HG02759 (cell line): ENCODE measurements around the gene PRPF40A.

Experiments used
- ATAC-seq: cut with Tn5 transposase; IDR thresholded peaks from one replicate; pipeline ENCODE4 v1.9.1; 2021; ENCODE audit warnings: mild to moderate bottlenecking, moderate library complexity; ENCODE audit not compliant: unreplicated experiment

PRPF40A gene

DNA sequence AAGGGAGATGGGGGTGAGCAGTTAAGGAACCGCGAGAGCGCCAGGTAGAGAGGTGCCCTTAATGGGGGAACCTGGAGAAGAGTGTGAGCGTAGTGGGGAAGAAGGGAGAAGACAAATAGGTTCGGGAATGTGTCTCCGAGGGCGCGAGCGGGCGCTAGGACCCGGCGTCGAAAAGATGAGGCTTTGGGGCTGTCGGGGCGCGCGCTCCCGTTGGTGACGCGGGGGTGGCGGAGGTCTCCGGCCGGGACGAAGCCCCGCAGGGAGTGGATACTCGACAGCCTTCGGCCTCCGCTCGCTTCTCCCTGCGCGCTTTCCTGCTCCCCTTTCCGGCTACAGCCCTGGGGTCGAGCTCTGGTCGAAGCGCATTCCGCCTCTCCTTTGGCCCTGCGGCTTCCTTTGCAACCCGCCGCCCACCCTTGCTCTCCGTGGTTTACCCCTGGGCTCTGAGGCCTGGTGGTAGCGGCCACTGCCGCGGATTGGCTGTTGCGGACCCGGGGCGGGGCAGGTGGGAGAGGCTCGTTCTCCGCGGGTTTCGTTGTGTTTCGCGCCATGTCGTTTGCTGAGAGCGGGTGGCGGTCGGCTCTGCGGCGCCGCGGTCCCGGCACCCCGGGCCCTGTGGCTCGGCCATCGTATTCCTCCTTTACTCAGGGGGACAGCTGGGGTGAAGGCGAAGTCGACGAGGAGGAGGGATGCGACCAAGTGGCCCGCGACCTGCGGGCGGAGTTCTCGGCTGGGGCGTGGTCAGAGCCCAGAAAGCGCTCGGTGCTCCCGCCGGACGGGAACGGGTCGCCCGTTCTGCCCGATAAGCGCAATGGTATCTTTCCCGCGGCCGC is 1.0 kb upstream of the PRPF40A start, which contains the start of gene ARL6IP6:
Gene ARL6IP6 (plus strand): TSS at position 545 of the 833 bp plus-strand sequence. CDS start 5 bp downstream, at position 550.
- ATAC-seq = peak; percentile 69

DNA sequence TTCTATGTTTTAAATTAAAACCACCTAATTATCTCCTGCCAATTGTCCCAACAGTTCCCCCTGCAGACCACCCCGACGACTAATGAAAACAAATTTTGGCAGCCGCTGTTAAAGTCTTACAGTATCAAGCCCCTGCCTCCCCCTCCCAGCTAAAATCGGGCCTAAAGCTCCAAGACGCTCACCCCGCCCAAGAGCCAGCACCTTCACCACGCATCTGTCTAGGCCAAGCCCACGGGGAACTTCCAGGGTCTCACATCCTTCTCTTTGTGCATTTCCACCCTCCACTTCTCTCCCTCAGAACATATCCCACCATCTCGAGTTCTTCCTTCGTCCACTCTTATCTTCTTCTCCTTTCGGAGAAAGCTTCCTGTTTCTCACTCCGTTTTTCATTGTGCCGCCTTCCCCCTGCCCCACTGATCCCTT is 445 bp downstream of the PRPF40A start:
- ATAC-seq = no peak

DNA sequence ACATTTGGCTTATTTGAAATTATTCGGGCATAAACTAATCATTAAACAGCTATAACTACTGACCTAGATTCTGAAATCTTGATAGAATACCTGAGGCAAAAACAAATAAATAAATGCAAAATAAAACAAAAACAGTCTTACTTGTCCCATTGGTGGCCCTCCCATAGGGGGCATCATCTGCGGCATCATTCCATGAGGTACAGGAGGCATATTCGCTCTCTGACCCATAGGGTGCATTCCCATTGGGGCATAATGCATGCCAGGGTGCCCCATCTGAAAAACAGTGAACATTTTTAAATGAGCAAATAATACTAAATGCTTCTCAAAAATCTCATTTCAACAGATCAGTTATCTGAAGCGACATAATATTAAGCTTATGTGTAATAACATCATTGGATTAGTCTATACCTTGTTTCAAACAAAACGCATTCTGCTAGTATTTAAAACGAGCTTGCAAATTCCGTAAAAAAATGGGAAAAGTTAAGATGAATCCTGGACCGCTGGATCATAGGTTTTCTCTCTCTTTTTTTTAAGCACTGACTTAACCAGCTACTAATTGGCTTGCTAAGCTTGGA is 1.3 kb downstream of the PRPF40A start:
- no peak for ATAC-seq

DNA sequence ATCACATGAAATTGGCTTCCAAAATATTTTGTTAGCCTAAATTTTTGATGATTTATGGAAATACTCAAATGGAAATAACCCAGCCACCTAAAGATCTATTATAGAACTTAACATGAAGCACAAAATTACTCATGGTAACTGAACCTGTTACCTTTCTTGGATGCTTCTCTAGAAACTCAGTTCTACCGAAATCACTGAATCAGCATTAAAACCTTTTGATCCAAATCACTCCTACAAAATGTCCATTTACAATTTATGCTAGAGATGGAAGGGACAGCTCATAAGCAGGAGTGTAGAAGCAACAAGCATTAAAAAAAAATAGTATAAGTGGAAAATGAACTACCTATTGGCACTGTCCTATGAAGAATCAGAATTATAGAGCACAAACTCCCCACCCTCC is 2.1 kb downstream of the PRPF40A start:
- ATAC-seq = no peak

DNA sequence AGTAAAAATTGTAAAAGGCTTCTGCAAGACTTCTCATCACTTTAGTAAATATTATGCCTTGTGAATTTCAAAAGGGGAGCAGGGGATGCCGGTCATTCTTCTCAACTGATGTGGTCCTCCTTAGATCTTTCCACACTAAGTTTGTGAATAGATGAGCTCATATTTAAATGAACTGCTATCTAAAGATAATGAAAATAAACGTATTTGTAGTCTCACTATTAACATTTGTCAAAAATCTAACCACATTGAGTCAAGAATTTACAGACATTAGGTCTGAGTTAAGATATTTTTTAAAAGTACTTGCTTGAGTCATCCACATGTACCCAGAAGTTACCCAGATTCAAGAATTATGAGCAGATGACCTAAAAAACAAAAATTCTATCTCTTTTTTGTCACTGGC is 6.5 kb downstream of the PRPF40A start:
- no peak for ATAC-seq

DNA sequence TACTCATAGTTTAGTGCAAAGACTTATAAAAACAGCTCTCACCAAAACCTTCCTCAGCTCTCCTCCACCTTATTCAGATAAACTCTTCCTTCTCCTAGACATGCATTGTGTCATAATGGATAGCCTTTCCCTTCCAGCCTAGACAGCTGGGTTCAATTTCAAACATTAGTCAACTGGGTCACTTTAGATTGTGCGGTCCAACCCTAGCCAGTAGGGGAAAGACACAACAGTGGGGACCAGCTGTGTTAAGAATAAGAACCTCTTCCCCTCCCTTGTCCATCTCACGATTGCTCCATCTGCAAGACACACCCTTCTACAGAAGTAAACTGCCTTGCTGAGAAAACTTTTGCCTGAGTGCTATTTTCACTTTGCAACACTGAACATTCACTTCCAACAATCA is 8.5 kb downstream of the PRPF40A start:
- ATAC-seq = no peak

DNA sequence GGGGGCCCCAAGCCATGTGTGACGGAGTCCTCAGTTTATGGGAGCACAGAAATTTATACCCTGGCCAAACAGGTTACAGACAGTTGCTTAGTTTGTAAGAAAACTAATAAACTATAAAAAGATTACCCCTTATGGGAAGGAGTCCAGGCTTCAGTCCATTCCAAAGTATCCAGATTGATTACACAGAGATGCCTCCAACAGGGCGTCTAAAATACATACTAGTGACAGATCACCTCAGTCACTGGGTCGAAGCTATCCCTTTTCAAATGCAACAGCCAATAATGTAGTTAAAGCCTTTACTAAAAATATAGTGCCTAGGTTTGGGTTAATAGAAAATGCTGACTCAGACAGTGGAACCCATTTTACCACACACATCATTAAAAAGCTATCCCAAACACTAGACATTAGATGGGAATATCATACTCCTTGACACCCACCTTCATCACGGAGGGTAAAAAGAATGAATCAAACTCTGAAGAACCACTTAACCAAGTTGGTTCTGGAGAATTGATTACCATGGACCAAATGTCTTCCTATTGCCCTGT is 10.7 kb downstream of the PRPF40A start:
- no peak for ATAC-seq

DNA sequence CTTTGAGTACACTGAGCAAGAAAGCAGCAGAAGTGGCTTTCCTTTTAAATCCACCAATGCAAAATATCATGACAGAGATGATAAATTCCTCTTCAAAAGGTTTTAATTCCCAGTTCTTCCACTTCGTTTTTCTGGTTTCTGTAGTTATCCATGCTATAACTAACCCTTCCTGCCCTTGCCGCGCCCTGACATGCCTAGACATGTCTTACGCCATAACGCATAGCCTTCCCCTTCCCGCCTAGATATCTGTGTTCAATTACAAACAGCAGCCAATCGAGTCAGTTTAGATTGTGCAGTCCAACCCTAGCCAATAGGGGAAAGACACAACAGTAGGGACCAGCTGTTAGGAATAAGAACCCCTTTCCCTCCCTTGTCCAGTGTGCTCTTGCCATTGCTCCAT is 16.1 kb downstream of the PRPF40A start:
- no peak for ATAC-seq

DNA sequence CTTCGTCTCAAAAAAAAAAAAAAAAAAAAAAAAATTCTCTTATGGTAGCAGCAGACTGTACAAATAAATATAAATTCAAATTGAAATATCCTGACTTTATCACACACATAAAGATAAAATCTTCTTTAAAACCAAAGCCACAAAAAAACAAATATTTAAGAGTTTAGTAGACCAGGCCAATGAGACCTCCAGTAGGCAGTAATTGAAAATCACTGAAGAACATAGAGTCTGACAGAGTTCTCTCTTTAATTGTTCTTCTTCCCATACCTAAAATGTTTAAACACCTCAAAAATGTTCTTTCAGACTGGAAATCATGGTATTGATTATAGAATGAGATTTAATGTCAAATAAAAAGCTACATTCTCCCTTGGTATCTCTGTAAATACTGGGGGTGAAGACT is 20.8 kb downstream of the PRPF40A start:
- ATAC-seq = no peak

DNA sequence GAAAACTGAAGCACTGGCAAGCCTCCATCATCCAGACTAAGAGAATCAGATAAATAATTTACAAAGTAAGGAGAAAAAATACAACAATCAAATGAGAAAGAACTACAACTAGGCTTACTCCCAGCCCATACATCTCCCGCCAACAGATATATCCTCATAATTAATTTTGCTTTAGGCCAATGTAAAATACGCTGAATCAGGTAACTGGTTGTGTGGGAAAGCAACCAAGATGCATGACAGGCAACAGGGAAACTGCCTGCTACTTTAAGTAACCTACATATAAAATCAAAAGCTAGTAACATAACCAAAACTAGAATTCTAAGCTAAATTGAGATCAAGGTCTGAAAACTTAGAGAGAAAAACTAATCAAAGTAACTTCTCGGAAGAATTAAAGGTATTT is 21.5 kb downstream of the PRPF40A start:
- ATAC-seq = no peak

DNA sequence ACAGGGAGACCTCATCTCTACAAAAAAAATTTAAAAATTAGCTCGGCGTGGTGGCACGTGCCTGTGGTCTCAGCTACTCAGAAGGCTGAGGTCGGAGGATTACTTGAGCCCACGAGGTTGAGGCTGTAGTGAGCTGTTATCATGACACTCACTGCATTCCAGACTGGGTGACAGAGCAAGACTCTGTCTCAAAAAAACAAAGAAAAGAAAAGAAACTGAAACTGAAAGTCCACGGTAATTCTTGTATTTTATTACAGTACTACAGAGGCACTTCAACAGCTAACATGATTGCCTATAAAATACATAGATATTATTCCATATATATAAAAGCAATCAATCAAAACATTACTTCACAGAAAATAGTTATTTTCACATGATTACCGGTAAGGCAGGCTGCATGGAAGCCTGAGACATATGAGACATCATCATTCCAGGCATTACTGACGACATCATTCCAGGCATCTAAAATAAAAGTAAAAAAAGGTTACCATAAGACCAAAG is 23.1 kb downstream of the PRPF40A start:
- peak; percentile 64 for ATAC-seq

DNA sequence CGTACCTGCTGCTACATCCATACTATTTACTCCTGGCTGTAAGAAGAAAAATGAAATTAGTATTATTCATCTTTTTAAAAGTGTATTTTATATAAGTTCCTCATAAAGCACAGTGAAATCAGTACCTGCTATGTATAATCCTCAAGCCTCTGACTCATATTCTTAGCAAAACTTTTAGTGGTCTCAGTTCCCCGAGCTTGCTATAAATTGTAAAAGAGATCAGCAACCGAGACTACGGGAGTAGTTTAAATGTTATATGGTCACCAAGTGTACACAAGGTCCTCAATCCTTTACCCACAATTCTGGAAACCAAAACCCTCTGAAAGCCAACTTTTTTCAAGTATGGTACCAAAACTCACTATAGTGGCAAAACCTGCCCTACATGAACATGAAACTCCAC is 24.2 kb downstream of the PRPF40A start:
- ATAC-seq = peak; percentile 87

DNA sequence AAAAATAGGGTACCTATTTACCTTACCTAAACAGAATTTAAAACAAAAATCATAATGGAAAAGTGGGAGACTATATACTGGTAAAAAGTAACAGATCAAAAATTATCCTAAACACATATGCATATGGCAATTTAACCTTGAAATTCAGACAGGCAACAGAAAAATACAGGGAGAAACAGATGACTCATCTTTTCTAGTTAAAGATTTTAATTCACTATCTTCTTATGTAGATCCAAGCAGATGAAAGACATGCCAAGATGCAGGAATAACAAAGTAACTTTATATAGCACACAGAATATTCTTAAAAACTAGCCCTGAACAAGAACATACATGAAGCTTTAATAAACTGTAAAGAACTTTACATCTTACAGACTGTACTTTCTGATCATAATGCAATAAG is 30.9 kb downstream of the PRPF40A start:
- no peak for ATAC-seq

DNA sequence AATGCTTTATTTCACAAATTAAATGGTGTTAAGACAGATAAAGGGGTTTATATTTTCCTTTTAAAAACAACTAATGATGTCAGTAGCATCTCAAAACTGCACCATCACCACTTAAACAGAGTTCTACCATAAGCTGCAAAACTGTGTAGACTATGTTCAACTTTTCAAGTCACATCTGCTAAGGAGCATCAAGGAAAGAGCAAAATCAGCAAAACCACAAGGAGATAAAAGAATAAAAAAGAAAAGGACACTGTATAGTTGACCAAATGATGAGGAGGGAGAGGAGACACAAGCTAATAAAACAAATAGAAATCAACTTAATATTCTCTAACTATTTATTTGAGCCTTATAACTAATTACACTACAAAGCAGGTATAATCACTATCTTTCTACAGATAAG is 33.9 kb downstream of the PRPF40A start:
- ATAC-seq = no peak

DNA sequence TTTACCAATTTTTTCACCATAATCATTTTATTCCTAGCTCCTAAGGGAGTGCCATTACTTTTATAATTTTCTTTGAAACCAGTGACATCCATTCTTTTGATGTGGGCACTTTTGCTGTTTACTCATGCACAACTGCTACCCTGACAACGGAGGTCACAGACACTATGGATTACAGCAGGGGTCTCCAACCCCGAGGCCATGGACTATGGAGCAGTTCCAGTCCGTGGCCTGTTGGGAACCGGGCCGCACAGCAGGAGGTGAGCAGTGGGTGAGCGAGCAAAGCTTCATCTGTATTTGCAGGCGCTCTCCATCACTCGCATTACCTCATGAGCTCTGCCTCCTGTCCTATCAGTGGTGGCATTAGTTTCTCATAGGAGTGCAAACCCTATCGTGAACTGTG is 34.6 kb downstream of the PRPF40A start:
- no peak for ATAC-seq

DNA sequence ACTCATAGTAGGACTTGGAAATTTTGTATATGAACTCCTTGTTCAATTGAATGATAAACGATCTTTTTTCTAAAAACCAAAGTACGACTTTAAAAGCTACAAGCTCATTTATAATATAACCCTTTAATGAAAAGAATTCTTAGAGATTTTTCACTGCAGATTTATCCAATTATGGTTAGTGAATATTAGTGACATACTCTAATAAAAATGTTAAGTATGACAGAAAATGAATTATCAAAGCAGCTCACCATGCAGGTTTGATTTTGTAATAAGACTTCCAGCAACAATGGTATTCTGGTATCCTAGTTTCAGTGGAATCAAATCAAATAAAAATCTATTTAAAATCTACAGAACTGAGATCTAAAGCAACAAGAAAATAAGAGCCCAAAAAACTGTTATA is 38.5 kb downstream of the PRPF40A start:
- ATAC-seq = no peak

DNA sequence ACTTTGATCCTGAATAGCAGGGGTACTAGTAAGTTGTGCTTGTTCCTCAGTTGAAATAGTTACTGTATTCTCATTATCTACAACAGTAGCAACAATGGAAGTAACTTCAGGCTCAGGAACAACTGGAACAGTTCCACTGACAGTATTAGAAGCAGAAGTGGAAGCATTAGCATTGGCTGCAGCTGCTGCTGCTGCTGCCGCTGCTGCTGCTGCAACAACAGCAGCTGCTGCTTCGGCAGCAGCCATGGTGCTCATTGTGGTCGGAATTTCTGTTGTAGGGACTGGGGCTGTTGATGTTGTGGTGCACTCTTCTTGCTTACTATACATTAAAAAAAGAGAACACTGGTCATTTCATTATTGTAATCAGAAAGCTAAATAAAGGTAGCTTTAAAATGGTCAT is 40.8 kb downstream of the PRPF40A start:
- no peak for ATAC-seq

DNA sequence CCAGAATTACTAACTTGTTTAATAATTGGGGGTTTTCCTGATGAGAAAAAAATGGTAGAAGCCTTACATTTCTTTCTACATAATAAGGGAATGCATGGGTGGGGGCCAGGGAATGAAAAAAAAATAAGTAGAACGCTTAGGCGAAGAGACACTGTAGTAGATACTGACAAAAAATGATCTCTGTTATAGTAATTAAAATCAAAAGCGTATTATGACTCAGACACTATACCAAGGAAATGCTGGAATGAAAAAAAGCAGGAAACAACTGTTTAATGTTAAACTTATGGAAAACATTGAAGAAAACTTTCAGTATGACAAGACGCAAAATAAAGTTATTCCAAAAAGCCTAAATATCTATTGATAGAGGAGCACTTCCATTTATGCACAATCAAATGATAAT is 42.9 kb downstream of the PRPF40A start:
- no peak for ATAC-seq

DNA sequence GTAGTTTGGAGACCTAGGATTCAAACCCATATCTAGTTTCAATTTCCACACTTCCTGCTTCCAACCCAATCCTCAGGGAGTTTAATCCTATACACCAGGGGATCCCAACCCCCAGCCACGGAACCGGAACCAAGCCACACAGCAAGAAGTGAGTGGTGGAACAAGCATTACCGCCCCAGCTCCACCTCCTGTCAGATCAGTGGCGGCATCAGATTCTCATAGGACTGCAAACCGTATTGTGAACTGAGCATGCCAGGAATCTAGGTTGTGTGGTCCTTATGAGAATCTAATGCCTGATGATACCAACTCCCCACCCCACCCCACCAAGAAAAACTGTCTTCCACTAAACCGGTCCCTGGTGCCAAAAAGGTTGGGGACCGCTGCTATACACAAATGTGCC is 52.5 kb downstream of the PRPF40A start:
- ATAC-seq = no peak

DNA sequence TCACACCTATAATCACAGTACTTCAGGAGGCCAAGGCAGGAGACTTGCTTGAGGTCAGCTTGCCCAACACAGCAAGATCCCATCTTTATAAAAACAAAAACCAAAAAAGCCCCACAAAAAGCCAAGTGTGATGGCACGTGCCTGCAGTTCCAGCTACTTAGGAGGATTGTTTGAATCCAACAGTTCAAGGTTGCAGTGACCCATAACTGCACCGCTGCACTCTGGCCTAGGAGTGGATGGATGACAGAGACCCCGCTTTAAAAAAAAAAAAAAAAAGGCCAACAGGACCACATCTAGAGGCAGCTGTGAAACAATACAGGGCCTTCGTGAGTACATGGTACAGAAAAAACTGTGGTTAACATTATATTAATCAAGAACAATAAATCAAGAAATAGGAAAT is 56.2 kb downstream of the PRPF40A start:
- no peak for ATAC-seq

DNA sequence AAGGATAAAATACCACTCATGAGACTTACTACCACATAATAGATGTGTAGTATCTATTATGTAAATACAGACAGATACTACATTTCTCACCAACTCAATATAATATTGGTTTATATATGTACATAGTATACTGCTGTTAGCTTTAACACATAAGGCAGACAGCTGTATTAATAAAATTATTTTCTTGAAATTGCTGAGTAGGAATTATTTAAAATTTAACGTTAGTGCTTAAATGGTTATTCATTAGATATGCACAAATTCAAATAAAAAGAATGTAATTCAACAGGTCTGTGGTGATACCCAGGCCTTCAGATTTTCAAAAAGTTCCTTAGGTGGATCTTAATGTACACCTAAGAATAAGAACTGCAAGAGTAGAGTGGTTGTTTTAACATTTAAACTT is 59.0 kb downstream of the PRPF40A start:
- ATAC-seq = no peak

DNA sequence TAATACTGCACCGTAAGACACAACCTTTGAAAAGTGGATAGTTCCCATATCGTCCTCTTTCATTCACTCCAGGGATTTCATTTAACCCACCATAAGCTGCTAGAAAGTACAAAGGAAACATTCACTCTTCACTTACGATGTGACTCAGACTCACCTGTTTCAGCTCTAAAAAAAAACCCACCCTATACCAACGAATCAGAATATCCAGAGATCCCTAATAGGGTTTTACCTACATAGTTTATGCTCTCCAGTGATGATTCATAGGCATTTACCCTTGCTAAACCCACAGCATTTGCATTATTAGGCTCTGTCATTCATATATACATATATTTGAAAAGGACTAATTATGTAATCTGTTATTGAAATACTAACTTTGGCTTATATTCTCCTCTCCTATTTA is 60.2 kb downstream of the PRPF40A start:
- ATAC-seq = peak; percentile 78
